Natural killer cell treated with Interleukin-12 subunit alpha and Interleukin-12 subunit beta and Interleukin-15 and Interleukin-18, amount 100 ng/mL, for 72 hours (primary cell): Measurements from ENCODE around the gene FZR1. TPM values are rescaled to one million over a fixed set of nuclear protein-coding genes. Genes with fewer than 3 reads are reported as not detected.
"Not testable (repeated sequence)": the region's sequence is repeated elsewhere in the genome, so short reads cannot be mapped to it uniquely, and the experiment has no call there.

Experiments used
- ATAC-seq, 2 donors: fragments of 150-1000 bp; cut with Tn5 transposase in 1 of 2; sonication (Bioruptor Pico), chemical (Tn5 transposase) in 1 of 2; 2 replicates each; pipeline ENCODE4 v1.10.0; 2021
- DNase-seq: peaks from one replicate; pipeline ENCODE4 v3.0.0; 2022; ENCODE audit warnings: low spot score
- H3K27ac Mint-ChIP-seq, 2 donors: 1 replicate in 1 of 2; 2 replicates in 1 of 2; pipeline ENCODE4 v1.8.0; 2022; ENCODE audit warnings: mixed read lengths in 2 of 2, mild to moderate bottlenecking in 1 of 2, moderate library complexity in 1 of 2
- H3K27me3 Mint-ChIP-seq, 2 donors: 1 replicate in 1 of 2; 2 replicates in 1 of 2; pipeline ENCODE4 v1.8.0; 2022; ENCODE audit warnings: mixed read lengths in 2 of 2
- H3K36me3 Mint-ChIP-seq: one replicate; pipeline ENCODE4 v1.8.0; 2022; ENCODE audit warnings: mixed read lengths
- H3K4me1 Mint-ChIP-seq, 2 donors: 1 replicate in 1 of 2; 2 replicates in 1 of 2; pipeline ENCODE4 v1.8.0; 2022; ENCODE audit warnings: low read depth in 2 of 2, mixed read lengths in 2 of 2, mild to moderate bottlenecking in 1 of 2
- H3K4me3 Mint-ChIP-seq: one replicate; pipeline ENCODE4 v1.8.0; 2022; ENCODE audit warnings: mixed read lengths
- H3K9me3 Mint-ChIP-seq: 2 replicates; pipeline ENCODE4 v1.8.0; 2022; ENCODE audit warnings: mixed read lengths
- total RNA-seq, 2 donors: library from RNA; stranded (reverse); gene quantifications; one replicate each; pipeline ENCODE4 v1.2.3, GENCODE V29; 2022

FZR1 gene
- total RNA-seq, 2 donors from 2014 or later: 51.4 to 63.0 TPM

- H3K27ac Mint-ChIP-seq: no peak overlapping the region
- peaks cover 9 to 20% of the 10 kb centered on the region in 2 donors for H3K4me1 Mint-ChIP-seq
- ATAC-seq (peak in 1 of 2 donors; percentile 31), DNase-seq (no peak)
- H3K36me3 Mint-ChIP-seq: no peaks in the 10 kb centered on the region
- peak overlapping the region; percentile 12 for H3K4me3 Mint-ChIP-seq
- H3K27me3 Mint-ChIP-seq: no peaks in the 10 kb centered on the region
- H3K9me3 Mint-ChIP-seq: no peaks in the 10 kb centered on the region
Observed at GRCh38 chr19:3520166-3521103, 14.3 kb downstream of the FZR1 start.

- DNase-seq: no peak
Observed at GRCh38 chr19:3521104-3521445, 15.0 kb downstream of the FZR1 start.

GRCh38 chr19:3522421-3523360 lies 16.6 kb downstream of the FZR1 start:
- no peak overlapping the region for H3K4me3 Mint-ChIP-seq
- H3K27me3 Mint-ChIP-seq: no peaks in the 10 kb centered on the region
- H3K4me1 Mint-ChIP-seq: peaks cover 6 to 15% of the 10 kb centered on the region in 2 donors
- DNase-seq: peak; percentile 58
- no peak for ATAC-seq
- H3K9me3 Mint-ChIP-seq: no peaks in the 10 kb centered on the region
- H3K36me3 Mint-ChIP-seq: no peaks in the 10 kb centered on the region
- H3K27ac Mint-ChIP-seq: peak overlapping the region in 1 of 2 donors; percentile 68

More at GRCh38 chr19:3521104-3521445, 15.0 kb downstream of the FZR1 start:
- no peaks in the 10 kb centered on the region for H3K27me3 Mint-ChIP-seq
- no peaks in the 10 kb centered on the region for H3K36me3 Mint-ChIP-seq
- ATAC-seq: no peak
- peak overlapping the region; percentile 12 for H3K4me3 Mint-ChIP-seq
- H3K9me3 Mint-ChIP-seq: no peaks in the 10 kb centered on the region
- H3K4me1 Mint-ChIP-seq: peaks cover 6 to 17% of the 10 kb centered on the region in 2 donors
- H3K27ac Mint-ChIP-seq: no peak overlapping the region

- ATAC-seq: no peak
- H3K36me3 Mint-ChIP-seq: no peaks in the 10 kb centered on the region
- H3K27me3 Mint-ChIP-seq: no peaks in the 10 kb centered on the region
Observed at GRCh38 chr19:3523361-3524077, 17.4 kb downstream of the FZR1 start.

GRCh38 chr19:3524078-3524842 lies 18.1 kb downstream of the FZR1 start:
- Mint-ChIP-seq H3K4me3 (no peak overlapping the region), H3K36me3 (no peaks in the 10 kb centered on the region), H3K4me1 (peaks cover 6 to 15% of the 10 kb centered on the region in 2 donors), H3K27me3 (no peaks in the 10 kb centered on the region), H3K27ac (no peak overlapping the region), H3K9me3 (no peaks in the 10 kb centered on the region)
- DNase-seq (no peak), ATAC-seq (no peak)

More at GRCh38 chr19:3523361-3524077, 17.4 kb downstream of the FZR1 start:
- no peaks in the 10 kb centered on the region for H3K9me3 Mint-ChIP-seq
- DNase-seq: no peak
- peaks cover 6 to 15% of the 10 kb centered on the region in 2 donors for H3K4me1 Mint-ChIP-seq
- no peak overlapping the region for H3K27ac Mint-ChIP-seq
- H3K4me3 Mint-ChIP-seq: no peak overlapping the region

- no peak for ATAC-seq
- Mint-ChIP-seq H3K9me3 (no peaks in the 10 kb centered on the region), H3K4me3 (no peak overlapping the region)
Observed at GRCh38 chr19:3524904-3525451, 18.9 kb downstream of the FZR1 start.

GRCh38 chr19:3526507-3527237 lies 20.6 kb downstream of the FZR1 start:
- no peaks in the 10 kb centered on the region for H3K36me3 Mint-ChIP-seq
- no peak overlapping the region for H3K4me3 Mint-ChIP-seq
- no peaks in the 10 kb centered on the region for H3K27me3 Mint-ChIP-seq
- no peaks in the 10 kb centered on the region for H3K9me3 Mint-ChIP-seq
- H3K4me1 Mint-ChIP-seq: peaks cover 0 to 9% of the 10 kb centered on the region in 2 donors
- no peak for ATAC-seq
- no peak overlapping the region for H3K27ac Mint-ChIP-seq
- no peak for DNase-seq

More at GRCh38 chr19:3524904-3525451, 18.9 kb downstream of the FZR1 start:
- no peak overlapping the region for H3K27ac Mint-ChIP-seq
- no peaks in the 10 kb centered on the region for H3K27me3 Mint-ChIP-seq
- no peaks in the 10 kb centered on the region for H3K36me3 Mint-ChIP-seq
- no peak for DNase-seq
- peaks cover 6 to 15% of the 10 kb centered on the region in 2 donors for H3K4me1 Mint-ChIP-seq

GRCh38 chr19:3527238-3527910 lies 21.3 kb downstream of the FZR1 start:
- Mint-ChIP-seq H3K4me1 (peaks cover 0 to 6% of the 10 kb centered on the region in 2 donors), H3K36me3 (no peaks in the 10 kb centered on the region), H3K27me3 (no peaks in the 10 kb centered on the region), H3K27ac (no peak overlapping the region), H3K9me3 (no peaks in the 10 kb centered on the region), H3K4me3 (no peak overlapping the region)
- no peak for DNase-seq
- ATAC-seq: no peak

GRCh38 chr19:3528080-3528479 lies 22.0 kb downstream of the FZR1 start:
- no peak for DNase-seq
- peaks cover 0 to 6% of the 10 kb centered on the region in 2 donors for H3K4me1 Mint-ChIP-seq
- H3K36me3 Mint-ChIP-seq: no peaks in the 10 kb centered on the region
- H3K9me3 Mint-ChIP-seq: no peaks in the 10 kb centered on the region
- H3K4me3 Mint-ChIP-seq: no peak overlapping the region
- no peak for ATAC-seq
- no peak overlapping the region for H3K27ac Mint-ChIP-seq
- H3K27me3 Mint-ChIP-seq: no peaks in the 10 kb centered on the region

- Mint-ChIP-seq H3K27me3 (no peaks in the 10 kb centered on the region), H3K9me3 (no peaks in the 10 kb centered on the region), H3K4me3 (no peak overlapping the region), H3K36me3 (no peaks in the 10 kb centered on the region), H3K27ac (no peak overlapping the region), H3K4me1 (peaks cover 0 to 6% of the 10 kb centered on the region in 2 donors)
- no peak for DNase-seq
- ATAC-seq: no peak
Observed at GRCh38 chr19:3528539-3529211, 22.6 kb downstream of the FZR1 start.

- ATAC-seq, H3K27ac Mint-ChIP-seq, H3K36me3 Mint-ChIP-seq, H3K4me1 Mint-ChIP-seq, H3K4me3 Mint-ChIP-seq, H3K27me3 Mint-ChIP-seq, H3K9me3 Mint-ChIP-seq, DNase-seq: not testable (repeated sequence)
Observed at GRCh38 chr19:3529299-3529698, 23.2 kb downstream of the FZR1 start.
